Measurements from ENCODE around the gene NPFFR1.

The NPFFR1 gene

GRCh38 chr10:70321233-70321632 is 37.4 kb upstream of the NPFFR1 start:
- DNase-seq (ENCODE audit: low read depth): no peak
- TF ChIP-seq CTCF (conservative IDR thresholded peaks at IDR 0.05; ENCODE audit: control insufficient read depth, insufficient read depth, low read depth, low read length): no peak
- H3K4me3 ChIP-seq (ENCODE audit: control insufficient read depth, low read depth, low read length): no peak overlapping the region

GRCh38 chr10:70320751-70321150 is 36.9 kb upstream of the NPFFR1 start:
- TF ChIP-seq CTCF (conservative IDR thresholded peaks at IDR 0.05; ENCODE audit: control insufficient read depth, insufficient read depth, low read depth, low read length): no peak
- no peak overlapping the region for H3K4me3 ChIP-seq (ENCODE audit: control insufficient read depth, low read depth, low read length)
- peak; percentile 24 for DNase-seq (ENCODE audit: low read depth)

GRCh38 chr10:70319824-70320223 is 36.0 kb upstream of the NPFFR1 start:
- no peak overlapping the region for H3K4me3 ChIP-seq (ENCODE audit: control insufficient read depth, low read depth, low read length)
- no peak for DNase-seq (ENCODE audit: low read depth)
- no peak for TF ChIP-seq CTCF (conservative IDR thresholded peaks at IDR 0.05; ENCODE audit: control insufficient read depth, insufficient read depth, low read depth, low read length)

- DNase-seq (ENCODE audit: low read depth): no peak
- no peak for TF ChIP-seq CTCF (conservative IDR thresholded peaks at IDR 0.05; ENCODE audit: control insufficient read depth, insufficient read depth, low read depth, low read length)
- H3K4me3 ChIP-seq (ENCODE audit: control insufficient read depth, low read depth, low read length): no peak overlapping the region
These were observed 35.4 kb upstream of the NPFFR1 start for GRCh38 chr10:70319183-70319582.

- no peak overlapping the region for H3K4me3 ChIP-seq (ENCODE audit: control insufficient read depth, low read depth, low read length)
- TF ChIP-seq CTCF (conservative IDR thresholded peaks at IDR 0.05; ENCODE audit: control insufficient read depth, insufficient read depth, low read depth, low read length): no peak
- no peak for DNase-seq (ENCODE audit: low read depth)
These were observed 34.1 kb upstream of the NPFFR1 start for GRCh38 chr10:70317943-70318318.

GRCh38 chr10:70317272-70317942 is 33.6 kb upstream of the NPFFR1 start:
- TF ChIP-seq CTCF (conservative IDR thresholded peaks at IDR 0.05; ENCODE audit: control insufficient read depth, insufficient read depth, low read depth, low read length): no peak
- no peak for DNase-seq (ENCODE audit: low read depth)
- H3K4me3 ChIP-seq (ENCODE audit: control insufficient read depth, low read depth, low read length): no peak overlapping the region

GRCh38 chr10:70315815-70316214 is 32.0 kb upstream of the NPFFR1 start:
- TF ChIP-seq CTCF (conservative IDR thresholded peaks at IDR 0.05; ENCODE audit: control insufficient read depth, insufficient read depth, low read depth, low read length): no peak
- no peak overlapping the region for H3K4me3 ChIP-seq (ENCODE audit: control insufficient read depth, low read depth, low read length)
- DNase-seq (ENCODE audit: low read depth): no peak

Data from fibroblast of mammary gland (primary cell).